IPS DF 19.7 (cell line): Measurements from ENCODE around the gene GNB3.
A peak's percentile ranks its signal among the peaks of the same experiment; 100 is the strongest.
"Not testable (repeated sequence)": the region's sequence is repeated elsewhere in the genome, so short reads cannot be mapped to it uniquely, and the experiment has no call there.

ENCODE experiments used
- DNase-seq: peaks from one replicate; pipeline ENCODE4 v3.0.0-alpha.2; 2013; ENCODE audit warnings: low read depth, low spot score

The GNB3 gene

GRCh38 chr12:6860116-6860515 is 19.4 kb downstream of the GNB3 start:
- DNase-seq = no peak

GRCh38 chr12:6860942-6861341 is 20.2 kb downstream of the GNB3 start:
- no peak for DNase-seq

- no peak for DNase-seq
These were observed 20.7 kb downstream of the GNB3 start for GRCh38 chr12:6861391-6861790.

- no peak for DNase-seq
These were observed 22.3 kb downstream of the GNB3 start for GRCh38 chr12:6863033-6863432.

- no peak for DNase-seq
These were observed 23.0 kb downstream of the GNB3 start for GRCh38 chr12:6863586-6864321.

GRCh38 chr12:6865307-6865706 is 24.6 kb downstream of the GNB3 start:
- DNase-seq = not testable (repeated sequence)

- no peak for DNase-seq
These were observed 25.6 kb downstream of the GNB3 start for GRCh38 chr12:6866163-6866919.

GRCh38 chr12:6866920-6867412 is 26.2 kb downstream of the GNB3 start:
- DNase-seq = no peak

GRCh38 chr12:6867413-6868210 is 26.9 kb downstream of the GNB3 start, which contains the start of gene TPI1:
TSS of gene TPI1 (plus strand) at chr12:6867531. CDS start at chr12:6867567, 36 bp downstream.
- DNase-seq = no peak

GRCh38 chr12:6868211-6869048 is 27.7 kb downstream of the GNB3 start:
- DNase-seq = no peak

GRCh38 chr12:6869049-6870021 is 28.6 kb downstream of the GNB3 start:
- DNase-seq = no peak

- not testable (repeated sequence) for DNase-seq
These were observed 29.6 kb downstream of the GNB3 start for GRCh38 chr12:6870304-6870703.

GRCh38 chr12:6871052-6871957 is 30.6 kb downstream of the GNB3 start:
- no peak for DNase-seq

GRCh38 chr12:6872073-6873048 is 31.6 kb downstream of the GNB3 start:
- DNase-seq = no peak

- peak; percentile 92 for DNase-seq
These were observed 32.6 kb downstream of the GNB3 start, which contains the start of gene SPSB2 for GRCh38 chr12:6873094-6874014. TSS of gene SPSB2 (minus strand) at chr12:6873303. CDS start at chr12:6872901, 402 bp downstream.

GRCh38 chr12:6874015-6874368 is 33.3 kb downstream of the GNB3 start:
- not testable (repeated sequence) for DNase-seq
